Naive thymus-derived CD8-positive, alpha-beta T cell (primary cell): ENCODE data around the gene SMIM14. TPM values are rescaled to one million over a fixed set of nuclear protein-coding genes. Genes with fewer than 3 reads are reported as not detected.
"Not testable (repeated sequence)": the region's sequence is repeated elsewhere in the genome, so short reads cannot be mapped to it uniquely, and the experiment has no call there.

ENCODE experiments used
- ATAC-seq, 2 donors: fragments of 150-1000 bp; cut with Tn5 transposase in 1 of 2; sonication (Bioruptor Pico), chemical (Tn5 transposase) in 1 of 2; 1 replicate in 1 of 2; 2 replicates in 1 of 2; pipeline ENCODE4 v1.10.0; 2021; ENCODE audit warnings: mild to moderate bottlenecking in 2 of 2, moderate library complexity in 2 of 2
- POLR2A ChIA-PET: fragments of 350-600 bp; sonication (Branson Sonifier 250); formaldehyde crosslinking; loops from one replicate; lab custom pipeline; 2021; ENCODE audit warnings: antibody characterized with exemption; lab: Charles Lee
- DNase-seq, 10 donors: peaks; one replicate each; pipeline versions ENCODE4 v3.0.0 to v3.0.0-alpha.2; 2020 to 2022
- H3K27ac Mint-ChIP-seq, 10 donors: one replicate each; pipeline ENCODE4 v1.8.0; 2020 to 2022; ENCODE audit warnings: mild to moderate bottlenecking in 10 of 10, mixed read lengths in 10 of 10, moderate library complexity in 4 of 10, inconsistent platforms in 1 of 10
- H3K27me3 Mint-ChIP-seq, 5 donors: one replicate each; pipeline ENCODE4 v1.8.0; 2021 to 2022; ENCODE audit warnings: mixed read lengths in 5 of 5
- H3K36me3 Mint-ChIP-seq, 3 donors: one replicate each; pipeline ENCODE4 v1.8.0; 2020 to 2022; ENCODE audit warnings: mixed read lengths in 3 of 3, mild to moderate bottlenecking in 2 of 3, inconsistent platforms in 1 of 3
- H3K4me1 Mint-ChIP-seq, 4 donors: one replicate each; pipeline ENCODE4 v1.8.0; 2021 to 2022; ENCODE audit warnings: mixed read lengths in 4 of 4
- H3K4me3 Mint-ChIP-seq, 10 donors: one replicate each; pipeline ENCODE4 v1.8.0; 2020 to 2022; ENCODE audit warnings: mild to moderate bottlenecking in 10 of 10, mixed read lengths in 10 of 10, moderate library complexity in 6 of 10, inconsistent platforms in 1 of 10
- H3K9me3 Mint-ChIP-seq, 9 donors: one replicate each; pipeline ENCODE4 v1.8.0; 2020 to 2022; ENCODE audit warnings: mixed read lengths in 9 of 9, mild to moderate bottlenecking in 3 of 9, inconsistent platforms in 1 of 9, moderate library complexity in 1 of 9
- polyA plus RNA-seq, 3 donors: library from polyadenylated mRNA; unstranded; fragments of 300-500 nt; fragmentation: Illumina TruSeq; gene quantifications; one replicate each; pipeline ENCODE4 v1.2.3, GENCODE V29; 2021
- total RNA-seq, 8 experiments: library from RNA in 2 of 8; stranded (reverse) in 2 of 8; gene quantifications; one replicate each; pipeline ENCODE4 v1.2.3 and lab custom pipeline; 2021 to 2026

SMIM14 gene
- total and polyA plus RNA-seq, 5 experiments from 2014 or later, result 11.5 to 51.9 (median 36.5) TPM

DNA sequence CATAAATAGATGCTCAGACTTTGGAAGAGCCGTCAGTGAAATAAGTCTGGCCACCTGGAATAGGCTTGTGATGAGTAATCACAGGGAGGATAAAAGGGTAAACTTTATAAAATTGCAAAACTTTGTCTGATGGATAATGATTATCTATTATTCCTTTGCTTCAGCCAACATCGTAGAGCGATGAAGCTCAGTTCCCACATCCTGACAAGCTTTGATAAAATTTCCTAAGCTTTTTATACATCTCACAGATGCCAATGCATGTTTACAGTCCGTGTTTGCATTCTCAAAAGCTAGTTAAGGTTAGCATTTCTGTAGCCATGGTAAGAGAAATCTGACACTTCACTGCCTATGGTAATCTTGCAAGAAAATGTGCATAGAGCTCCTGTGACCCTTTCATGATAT lies 96.1 kb downstream of the SMIM14 start:
- Mint-ChIP-seq H3K36me3 (peaks cover 0 to 12% (median 4%) of the 10 kb centered on the region in 3 donors), H3K27ac (no peak overlapping the region), H3K4me3 (no peak overlapping the region), H3K4me1 (no peaks in the 10 kb centered on the region), H3K27me3 (no peaks in the 10 kb centered on the region), H3K9me3 (no peaks in the 10 kb centered on the region)
- ATAC-seq, result no peak
- DNase-seq, result no peak
- POLR2A ChIA-PET, result no interaction called here

DNA sequence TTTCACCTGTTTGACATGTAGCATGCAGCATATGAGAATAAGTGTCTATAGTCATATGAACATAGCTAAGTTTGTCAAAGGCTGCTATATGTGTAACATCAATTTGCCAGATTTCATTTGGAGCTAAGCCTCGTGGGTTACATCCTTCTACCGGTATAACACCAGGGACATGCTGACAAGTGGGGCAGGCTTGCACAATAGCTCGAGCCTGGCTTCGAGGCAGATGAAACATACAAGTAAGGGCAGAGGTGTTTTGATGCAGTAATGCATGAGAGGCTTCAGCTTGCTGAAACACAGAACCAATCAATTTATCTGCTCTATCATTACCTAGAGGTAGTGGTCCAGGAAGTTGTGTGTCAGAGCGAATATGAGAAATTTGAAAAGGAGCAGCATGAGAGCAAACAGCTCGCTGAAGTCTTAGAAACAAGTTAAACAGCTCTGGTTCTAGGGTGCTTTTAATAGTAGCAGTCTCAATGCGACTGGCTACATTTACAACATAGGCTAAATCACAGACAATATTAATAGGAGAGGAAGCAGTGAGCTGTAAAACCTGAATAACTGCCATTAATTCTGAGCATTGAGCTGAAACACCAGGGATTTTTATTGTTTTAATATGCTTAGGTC lies 96.6 kb downstream of the SMIM14 start:
- no peak overlapping the region for H3K4me3 Mint-ChIP-seq
- POLR2A ChIA-PET, result no interaction called here
- DNase-seq, result no peak
- H3K4me1 Mint-ChIP-seq, result no peaks in the 10 kb centered on the region
- H3K36me3 Mint-ChIP-seq, result peaks cover 0 to 12% (median 4%) of the 10 kb centered on the region in 3 donors
- no peaks in the 10 kb centered on the region for H3K9me3 Mint-ChIP-seq
- ATAC-seq, result no peak
- H3K27me3 Mint-ChIP-seq, result no peaks in the 10 kb centered on the region
- no peak overlapping the region for H3K27ac Mint-ChIP-seq

DNA sequence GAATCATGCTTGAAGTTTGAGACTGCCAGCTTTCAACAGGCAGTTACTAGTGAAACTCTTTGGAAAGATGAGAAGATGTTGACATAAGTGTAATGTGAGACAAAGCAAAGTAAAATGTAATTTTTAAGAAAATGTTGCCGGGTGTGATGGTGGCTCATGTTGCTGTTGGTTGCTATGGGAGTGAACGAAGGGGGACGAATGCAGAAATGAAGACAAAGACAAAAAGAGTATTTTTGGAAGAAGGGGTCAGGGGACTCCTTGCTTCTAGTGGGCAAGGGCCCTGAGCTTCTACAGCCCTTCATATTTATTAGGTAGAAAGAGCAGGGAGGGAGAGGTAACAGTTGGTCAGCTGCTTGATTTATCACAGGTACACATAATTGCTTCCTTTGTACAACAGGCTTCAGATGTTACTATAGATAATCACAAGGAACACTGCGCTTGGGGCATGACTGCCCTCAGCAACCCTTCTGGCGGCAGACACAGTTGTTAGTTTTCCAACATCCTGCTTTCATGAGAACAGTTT lies 99.5 kb downstream of the SMIM14 start:
- no peak for ATAC-seq
- H3K4me3 Mint-ChIP-seq, result no peak overlapping the region
- POLR2A ChIA-PET, result no interaction called here
- peaks cover 0 to 3% (median 0%) of the 10 kb centered on the region in 9 donors for H3K9me3 Mint-ChIP-seq
- no peak overlapping the region for H3K27ac Mint-ChIP-seq
- no peaks in the 10 kb centered on the region for H3K4me1 Mint-ChIP-seq
- no peaks in the 10 kb centered on the region for H3K27me3 Mint-ChIP-seq
- DNase-seq, result no peak
- peaks cover 0 to 12% (median 7%) of the 10 kb centered on the region in 3 donors for H3K36me3 Mint-ChIP-seq

DNA sequence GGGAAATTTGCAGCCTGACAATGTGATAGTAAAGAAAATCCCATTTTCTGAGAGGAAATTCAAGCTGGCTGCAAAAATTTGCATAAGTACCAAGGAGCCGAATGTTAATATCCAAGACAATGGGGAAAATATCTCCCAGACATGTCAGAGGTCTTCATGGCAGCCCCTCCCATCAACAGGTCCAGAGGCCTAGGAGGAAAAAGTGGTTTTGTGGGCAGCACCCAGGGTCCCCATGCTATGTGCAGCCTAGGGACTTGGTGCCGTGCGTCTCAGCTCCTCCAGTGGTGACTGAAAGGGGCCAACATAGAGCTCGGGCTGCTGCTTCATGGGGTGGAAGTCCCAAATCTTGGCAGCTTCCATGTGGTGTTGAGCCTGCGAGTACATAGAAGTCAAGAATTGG lies 105.1 kb downstream of the SMIM14 start:
- Mint-ChIP-seq H3K4me1 (peaks cover 0 to 6% (median 3%) of the 10 kb centered on the region in 4 donors), H3K36me3 (peaks cover 14 to 37% (median 22%) of the 10 kb centered on the region in 3 donors), H3K27me3 (no peaks in the 10 kb centered on the region), H3K4me3 (no peak overlapping the region), H3K27ac (no peak overlapping the region), H3K9me3 (peaks cover 10 to 32% (median 23%) of the 10 kb centered on the region in 9 donors)
- ATAC-seq (no peak), DNase-seq (no peak)
- POLR2A ChIA-PET, result no interaction called here

DNA sequence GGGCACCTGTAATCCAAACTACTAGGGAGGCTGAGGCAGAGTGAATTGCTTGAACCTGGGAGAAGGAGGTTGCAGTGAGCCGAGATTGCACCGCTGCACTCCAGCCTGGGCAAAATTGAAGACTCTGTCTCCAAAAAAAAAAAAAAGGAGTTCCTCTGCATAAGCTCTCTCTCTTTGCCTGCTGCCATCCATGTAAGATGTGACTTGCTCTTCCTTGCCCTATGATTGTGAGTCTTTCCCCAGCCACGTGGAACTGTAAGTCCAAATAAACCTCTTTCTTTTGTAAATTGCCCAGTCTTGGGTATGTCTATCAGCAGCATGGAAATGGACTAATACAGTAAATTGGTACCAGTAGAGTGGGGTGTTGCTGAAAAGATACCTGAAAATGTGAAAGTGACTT lies 106.4 kb downstream of the SMIM14 start:
- peak overlapping the region in 1 of 10 donors; percentile 33 for H3K27ac Mint-ChIP-seq
- POLR2A ChIA-PET, H3K27me3 Mint-ChIP-seq, ATAC-seq, DNase-seq, H3K4me3 Mint-ChIP-seq: not testable (repeated sequence)
- H3K4me1 Mint-ChIP-seq, result peaks cover 4 to 13% (median 9%) of the 10 kb centered on the region in 4 donors
- peaks cover 10 to 32% (median 23%) of the 10 kb centered on the region in 9 donors for H3K9me3 Mint-ChIP-seq
- peaks cover 14 to 37% (median 22%) of the 10 kb centered on the region in 3 donors for H3K36me3 Mint-ChIP-seq

DNA sequence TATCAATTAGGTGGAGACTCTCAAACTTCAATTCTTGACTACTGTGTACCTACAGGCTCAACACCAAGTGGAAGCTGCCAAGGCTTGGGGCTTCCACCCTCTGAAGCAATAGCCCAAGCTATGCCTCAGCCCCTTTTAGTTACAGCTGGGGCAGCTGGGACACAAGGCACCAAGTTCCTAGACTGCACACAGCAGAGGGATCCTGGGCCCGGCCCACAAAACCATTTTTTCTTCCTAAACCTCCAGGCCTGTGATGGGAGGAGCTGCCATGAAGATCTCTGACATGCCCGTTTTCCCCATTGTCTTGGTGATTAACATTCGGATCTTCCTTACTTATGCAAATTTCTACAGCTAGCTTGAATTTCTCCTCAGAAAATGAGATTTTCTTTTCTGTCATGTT lies 108.0 kb downstream of the SMIM14 start:
- Mint-ChIP-seq H3K4me3 (no peak overlapping the region), H3K9me3 (peaks cover 10 to 32% (median 23%) of the 10 kb centered on the region in 9 donors), H3K4me1 (peaks cover 11 to 25% (median 20%) of the 10 kb centered on the region in 4 donors), H3K27ac (peak overlapping the region in 2 of 10 donors; percentile 36 to 41), H3K36me3 (peaks cover 14 to 37% (median 22%) of the 10 kb centered on the region in 3 donors), H3K27me3 (no peaks in the 10 kb centered on the region)
- ATAC-seq (no peak), DNase-seq (no peak)
- POLR2A ChIA-PET, result interaction anchor here (0.6 kb wide), 1 partner anchor 35 kb away, joined by 5 read pairs; no protein-coding TSS in a partner anchor

DNA sequence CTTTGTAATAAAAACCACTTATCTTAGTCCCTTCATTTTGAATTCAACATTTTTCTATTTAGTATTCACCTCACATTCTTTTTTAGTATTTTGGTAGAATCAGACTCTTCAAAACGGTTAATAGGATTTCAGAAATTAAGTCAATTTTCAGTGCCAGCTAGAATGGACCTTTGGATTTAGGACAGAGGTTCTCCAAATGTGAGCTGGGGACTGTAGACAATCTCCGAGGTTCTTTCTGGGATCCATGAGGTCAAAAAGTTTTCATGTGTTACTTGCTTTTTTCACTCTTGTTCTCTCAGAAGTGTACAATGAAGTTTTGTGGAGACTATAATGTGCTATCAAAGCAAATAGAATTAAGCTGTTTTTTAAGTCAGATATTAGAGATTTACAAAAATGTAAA lies 109.1 kb downstream of the SMIM14 start:
- H3K36me3 Mint-ChIP-seq, result peaks cover 14 to 36% (median 22%) of the 10 kb centered on the region in 3 donors

DNA sequence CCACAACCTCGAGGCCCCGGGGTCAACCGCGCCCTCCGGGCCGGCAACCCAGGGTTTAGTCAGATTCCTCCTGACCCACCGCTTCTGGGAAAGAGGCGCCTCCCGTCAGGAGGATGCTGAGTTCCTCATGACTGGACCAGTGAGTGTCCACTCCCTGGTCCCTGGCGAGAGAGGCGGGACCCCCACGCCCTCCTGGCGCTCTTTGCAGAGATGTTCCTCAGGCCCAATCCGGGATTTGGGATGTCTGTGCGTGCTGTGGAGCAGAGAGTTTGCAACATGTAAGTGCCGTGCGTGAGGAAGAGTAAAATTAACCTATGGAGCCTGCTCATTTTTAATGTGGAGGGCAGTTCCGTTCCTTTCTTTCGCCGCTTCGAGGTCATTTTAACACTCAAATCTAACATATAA lies 110.6 kb downstream of the SMIM14 start:
- Mint-ChIP-seq H3K27ac (peak overlapping the region; percentile 71 to 94 (median 88)), H3K4me1 (peaks cover 11 to 30% (median 24%) of the 10 kb centered on the region in 4 donors), H3K9me3 (peaks cover 10 to 32% (median 23%) of the 10 kb centered on the region in 9 donors), H3K36me3 (peaks cover 10 to 27% (median 22%) of the 10 kb centered on the region in 3 donors), H3K4me3 (peak overlapping the region; percentile 93 to 99 (median 97)), H3K27me3 (no peaks in the 10 kb centered on the region)
- POLR2A ChIA-PET, result interaction anchor here (0.9 to 1.6 kb wide), 4 partner anchors 50 to 170 kb away, joined by 3 to 9 read pairs (median 6); partner anchors contain the start of genes SMIM14 and UBE2K
- no peak for ATAC-seq
- peak in 4 of 10 donors; percentile 1 to 17 (median 8) for DNase-seq

More for the DNA sequence above, 109.1 kb downstream of the SMIM14 start:
- POLR2A ChIA-PET, result interaction anchor here (0.6 to 1.6 kb wide), 2 partner anchors 109 to 134 kb away, joined by 3 to 6 read pairs; partner anchors contain the start of gene SMIM14
- Mint-ChIP-seq H3K27ac (peak overlapping the region in 5 of 10 donors; percentile 17 to 81 (median 58)), H3K4me3 (peak overlapping the region in 6 of 10 donors; percentile 4 to 51 (median 38)), H3K4me1 (peaks cover 11 to 29% (median 23%) of the 10 kb centered on the region in 4 donors), H3K9me3 (peaks cover 10 to 32% (median 23%) of the 10 kb centered on the region in 9 donors), H3K27me3 (no peaks in the 10 kb centered on the region)
- DNase-seq (no peak), ATAC-seq (no peak)

DNA sequence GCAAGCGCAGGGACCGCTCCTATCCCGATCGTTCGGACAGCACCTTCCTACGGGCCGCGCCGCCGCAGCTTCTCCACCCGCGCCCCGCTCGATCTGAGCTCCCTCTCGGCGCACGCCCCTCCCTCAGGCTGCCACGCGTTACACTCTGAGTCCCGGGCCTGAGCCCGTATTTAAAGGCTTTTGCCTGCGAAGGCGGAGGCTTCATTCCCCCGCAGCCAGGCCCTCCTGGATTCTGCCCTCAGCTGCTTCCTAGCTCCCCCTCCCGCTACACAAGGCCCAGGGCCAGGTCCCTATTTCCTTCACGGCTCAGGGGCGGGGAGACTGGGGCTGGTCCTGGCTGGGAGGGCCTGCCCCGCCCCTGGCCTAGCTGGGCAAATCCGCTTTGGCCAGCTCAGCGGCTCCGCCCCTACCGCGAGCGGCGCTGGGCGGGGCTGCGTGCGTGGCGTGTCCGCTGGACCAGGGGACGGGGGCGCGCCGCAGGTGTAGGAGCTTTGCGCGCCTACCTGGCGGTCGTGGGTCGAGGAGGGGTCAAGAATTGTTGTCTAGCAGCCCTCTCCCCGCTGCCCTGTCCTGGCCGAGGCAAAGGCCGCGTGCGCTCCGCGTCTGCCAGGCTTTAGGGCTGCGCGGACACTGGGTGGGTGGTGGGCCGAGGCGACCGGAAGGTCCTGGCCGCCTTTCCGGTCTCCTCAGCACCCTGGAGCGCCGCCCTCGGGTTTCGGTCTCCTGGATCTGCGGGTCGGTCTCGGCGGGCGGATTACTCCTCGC lies 111.2 kb downstream of the SMIM14 start, which contains the start of gene UGDH:
TSS of gene UGDH (minus strand) at position 144 of the 765 bp plus-strand sequence. CDS start 5,927 bp downstream, outside the sequence.
- H3K4me3 Mint-ChIP-seq, result peak within 1 kb of the TSS; percentile 95 to 99 (median 97)
- DNase-seq, result peak; percentile 83 to 93 (median 88)
- peak; percentile 95 to 97 for ATAC-seq
- H3K36me3 Mint-ChIP-seq, result peaks cover 6 to 21% (median 18%) of the 10 kb centered on the region in 3 donors
- peak within 1 kb of the TSS; percentile 85 to 98 (median 94) for H3K27ac Mint-ChIP-seq
- POLR2A ChIA-PET, result interaction anchor here (0.7 to 1.3 kb wide), 9 partner anchors 10 to 1524 kb away, joined by 3 to 9 read pairs (median 3); partner anchors contain the start of genes LIAS, RFC1, SMIM14 and UBE2K
- H3K27me3 Mint-ChIP-seq, result no peaks in the 10 kb centered on the region
- H3K9me3 Mint-ChIP-seq, result peaks cover 7 to 26% (median 20%) of the 10 kb centered on the region in 9 donors
- peaks cover 11 to 30% (median 24%) of the 10 kb centered on the region in 4 donors for H3K4me1 Mint-ChIP-seq

DNA sequence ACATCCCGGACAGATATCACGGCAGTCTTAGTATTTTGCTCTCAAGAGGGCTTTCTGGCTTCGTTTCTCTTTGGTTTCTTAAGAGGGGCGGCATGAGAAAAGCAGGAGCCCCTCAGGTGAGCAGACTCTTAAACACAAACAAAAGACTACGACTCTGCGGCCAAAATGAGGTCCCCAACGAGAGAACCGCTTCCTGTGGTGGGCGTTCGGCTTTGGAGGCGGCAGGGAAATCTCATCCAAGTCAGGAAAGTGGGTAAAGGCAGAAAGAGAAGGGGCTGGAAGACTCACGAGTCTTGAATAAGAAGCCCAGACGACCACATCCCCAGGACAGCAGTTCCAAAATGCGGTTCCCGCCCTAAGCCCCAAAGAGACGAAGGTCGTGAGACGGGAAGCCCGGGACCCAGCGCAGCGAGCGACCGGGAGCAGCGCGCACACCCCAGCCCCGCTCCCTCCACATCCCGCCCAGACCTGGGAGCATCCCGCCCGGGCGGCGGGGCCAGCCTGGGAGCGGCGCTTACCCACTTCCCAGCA lies 111.8 kb downstream of the SMIM14 start:
- peaks cover 5 to 20% (median 14%) of the 10 kb centered on the region in 9 donors for H3K9me3 Mint-ChIP-seq
- POLR2A ChIA-PET, result interaction anchor here (0.7 to 1.3 kb wide), 9 partner anchors 11 to 1523 kb away, joined by 3 to 9 read pairs (median 3); partner anchors contain the start of genes LIAS, RFC1, SMIM14 and UBE2K
- peak in 7 of 10 donors; percentile 1 to 44 (median 25) for DNase-seq
- H3K4me1 Mint-ChIP-seq, result peaks cover 11 to 30% (median 24%) of the 10 kb centered on the region in 4 donors
- H3K27ac Mint-ChIP-seq, result peak overlapping the region; percentile 76 to 95 (median 93)
- peaks cover 0 to 15% (median 12%) of the 10 kb centered on the region in 3 donors for H3K36me3 Mint-ChIP-seq
- peak overlapping the region; percentile 95 to 99 (median 97) for H3K4me3 Mint-ChIP-seq
- ATAC-seq, result peak; percentile 1 to 20
- no peaks in the 10 kb centered on the region for H3K27me3 Mint-ChIP-seq

DNA sequence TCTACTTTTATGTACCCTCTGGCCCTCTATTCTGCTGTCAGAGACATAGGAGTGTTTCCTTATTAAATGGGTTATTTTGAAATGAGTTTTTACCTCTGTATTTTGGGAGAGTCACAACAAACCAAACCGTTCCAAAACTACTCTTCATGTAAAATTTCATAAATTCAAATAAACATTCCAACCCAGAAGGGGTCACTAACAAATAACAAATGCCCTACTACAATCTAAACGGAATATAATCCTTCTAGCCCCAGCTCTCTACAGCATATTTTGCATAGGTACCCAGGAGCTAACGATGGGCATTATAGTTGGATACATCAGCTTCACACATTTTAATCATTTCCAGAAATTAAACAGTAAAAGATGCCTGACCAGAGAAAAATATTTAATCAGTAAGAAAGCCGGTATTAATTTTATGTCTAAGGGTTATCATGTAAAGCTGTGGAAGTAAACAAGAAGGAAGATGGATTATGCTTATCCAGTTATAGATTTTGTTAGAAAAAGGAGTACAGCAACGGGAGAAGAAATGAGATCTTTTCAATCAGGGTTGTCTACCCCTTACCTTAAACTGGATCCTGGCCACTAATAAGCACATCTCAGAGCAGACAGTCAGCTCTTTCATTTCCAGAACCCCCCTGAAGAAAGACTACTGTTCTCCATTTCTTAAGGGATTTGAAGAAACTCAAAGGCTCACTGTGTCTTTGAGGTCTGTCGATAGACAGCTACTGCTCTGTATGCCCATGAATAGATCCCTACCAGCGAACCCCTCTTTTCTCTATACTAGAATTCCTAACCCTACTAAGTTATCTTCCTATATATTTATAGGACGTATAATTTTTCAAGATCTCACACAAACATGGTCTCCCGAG lies 112.6 kb downstream of the SMIM14 start:
- DNase-seq, result no peak
- H3K4me1 Mint-ChIP-seq, result peaks cover 11 to 30% (median 24%) of the 10 kb centered on the region in 4 donors

More for the DNA sequence above, 112.6 kb downstream of the SMIM14 start:
- peak overlapping the region; percentile 95 to 99 (median 97) for H3K4me3 Mint-ChIP-seq
- H3K27ac Mint-ChIP-seq, result peak overlapping the region; percentile 76 to 95 (median 93)
- ATAC-seq, result no peak
- POLR2A ChIA-PET, result interaction anchor here (1.2 kb wide), 1 partner anchor 112 kb away, joined by 3 read pairs; no protein-coding TSS in a partner anchor
- H3K36me3 Mint-ChIP-seq, result peaks cover under 1 to 7% (median 6%) of the 10 kb centered on the region in 3 donors
- no peaks in the 10 kb centered on the region for H3K27me3 Mint-ChIP-seq
- peaks cover 2 to 12% (median 6%) of the 10 kb centered on the region in 9 donors for H3K9me3 Mint-ChIP-seq
